HCT116 (cell line): ENCODE measurements around the gene SCGB3A1. TPM values are rescaled to one million over a fixed set of nuclear protein-coding genes. Genes with fewer than 3 reads are reported as not detected.

ENCODE experiments used
- ATAC-seq: fragments of 200-7000 bp; cut with Tn5 transposase; 2 replicates; pipeline ENCODE4 v1.9.1; 2020; ENCODE audit warnings: mild to moderate bottlenecking, moderate library complexity
- BruUV-seq: library from RNA; stranded (reverse); fragments of 400-500 nt; replicated peaks from 2 replicates; lab custom pipeline; 2021; lab: Mats Ljungman, UMichigan
- CTCF ChIA-PET: fragments of 300-600 bp; sonication (Branson Sonifier 250); formaldehyde crosslinking; loops from one replicate; lab custom pipeline; 2021; ENCODE audit warnings: antibody characterized with exemption; lab: Charles Lee
- POLR2A ChIA-PET: fragments of 300-600, 350-600 bp; sonication (Branson Sonifier 250); formaldehyde crosslinking; loops from one replicate; lab custom pipeline; 2021; ENCODE audit warnings: antibody characterized with exemption; lab: Charles Lee
- RAD21 ChIA-PET, 2 experiments: fragments of 300-600 bp; sonication (Branson Sonifier 250); formaldehyde crosslinking; loops; one replicate each; lab custom pipeline; 2023; ENCODE audit warnings: low total read pairs in 2 of 2; ENCODE audit not compliant: uncharacterized antibody in 2 of 2, unreplicated experiment in 2 of 2, low non-redundant PET in 1 of 2; lab: Charles Lee
- DNase-seq: peaks from one replicate; pipeline ENCODE4 v3.0.0-alpha.2; 2010; ENCODE audit warnings: low read depth, low spot score
- H2AFZ ChIP-seq: fragments of 200-600 bp; shearing (Covaris generic), sonication (generic); 2 replicates; pipeline ENCODE4 v1.6.1; 2017; ENCODE audit warnings: low read depth, mixed run types, mixed read lengths, antibody characterized with exemption, low read length; ENCODE audit not compliant: poor library complexity, severe bottlenecking
- H3K27ac ChIP-seq: 2 replicates; pipeline ENCODE4 v1.5.1; 2012; ENCODE audit warnings: low read depth, low read length
- H3K27me3 ChIP-seq: fragments of 200-600 bp; sonication (generic); 2 replicates; pipeline ENCODE4 v1.6.1; 2016; ENCODE audit warnings: mixed run types, low read length, mixed read lengths; ENCODE audit not compliant: insufficient read depth
- H3K36me3 ChIP-seq, 2 experiments: fragments of 200-500 bp in 1 of 2; fragments of 200-600 bp in 1 of 2; sonication (Bioruptor generic) in 1 of 2; sonication (generic) in 1 of 2; 2 replicates each; pipeline versions ENCODE4 v1.5.1 to v1.6.1; 2014 to 2016; ENCODE audit warnings: low read length in 2 of 2, inconsistent platforms in 1 of 2, mixed read lengths in 1 of 2, mixed run types in 1 of 2; ENCODE audit not compliant: insufficient read depth in 2 of 2, control insufficient read depth in 1 of 2
- H3K4me1 ChIP-seq, 2 experiments: fragments of 200-600 bp in 1 of 2; sonication (generic) in 1 of 2; 2 replicates each; pipeline versions ENCODE4 v1.5.1 to v1.6.1; 2012 to 2017; ENCODE audit warnings: low read length in 2 of 2, inconsistent platforms in 1 of 2, mild to moderate bottlenecking in 1 of 2, mixed read lengths in 1 of 2, mixed run types in 1 of 2, moderate library complexity in 1 of 2; ENCODE audit not compliant: insufficient read depth in 2 of 2, control insufficient read depth in 1 of 2
- H3K4me2 ChIP-seq: fragments of 200-600 bp; sonication (generic); 2 replicates; pipeline ENCODE4 v1.6.1; 2017; ENCODE audit warnings: mixed run types, low read length, mixed read lengths
- H3K4me3 ChIP-seq, 2 experiments: fragments of 200-600 bp in 1 of 2; sonication (generic) in 1 of 2; replicated peaks in 1 of 2; 2 replicates each; pipeline ENCODE4 v1.5.1; 2011 to 2016; ENCODE audit warnings: low read length in 2 of 2, control low read depth in 1 of 2, low read depth in 1 of 2, mild to moderate bottlenecking in 1 of 2, mixed read lengths in 1 of 2, mixed run types in 1 of 2
- H3K79me2 ChIP-seq: fragments of 200-600 bp; sonication (generic); 2 replicates; pipeline ENCODE4 v1.6.1; 2017; ENCODE audit warnings: mild to moderate bottlenecking, mixed run types, low read length, moderate library complexity, mixed read lengths; ENCODE audit not compliant: insufficient read depth
- H3K9ac ChIP-seq: fragments of 200-600 bp; sonication (generic); 2 replicates; pipeline ENCODE4 v1.6.1; 2016; ENCODE audit warnings: low read length, mixed read lengths
- H3K9me2 ChIP-seq: fragments of 200-600 bp; sonication (generic), shearing (Covaris generic); 2 replicates; pipeline ENCODE4 v1.6.1; 2017; ENCODE audit warnings: mixed run types, mild to moderate bottlenecking, moderate library complexity; ENCODE audit not compliant: insufficient read depth
- H3K9me3 ChIP-seq, 2 experiments: fragments of 200-500 bp in 1 of 2; fragments of 200-600 bp in 1 of 2; sonication (Bioruptor generic) in 1 of 2; sonication (generic) in 1 of 2; 2 replicates each; pipeline ENCODE4 v1.6.1; 2014 to 2017; ENCODE audit warnings: low read length in 2 of 2, mixed read lengths in 2 of 2, inconsistent platforms in 1 of 2, low read depth in 1 of 2, mild to moderate bottlenecking in 1 of 2, mixed run types in 1 of 2, moderate library complexity in 1 of 2; ENCODE audit not compliant: control insufficient read depth in 1 of 2, insufficient read depth in 1 of 2
- H4K20me1 ChIP-seq: fragments of 200-600 bp; sonication (generic), shearing (Covaris generic); 2 replicates; pipeline ENCODE4 v1.6.1; 2017; ENCODE audit warnings: mixed run types, mild to moderate bottlenecking, moderate library complexity; ENCODE audit not compliant: insufficient read depth
- ATF3 ChIP-seq: IDR thresholded peaks from 2 replicates; pipeline ENCODE4 v1.6.1; 2012
- EGR1 ChIP-seq: IDR thresholded peaks from 2 replicates; pipeline ENCODE4 v1.6.1; 2012; ENCODE audit warnings: low read depth
- EZH2 ChIP-seq: fragments of 200-600 bp; sonication (generic); IDR thresholded peaks from 2 replicates; pipeline ENCODE4 v1.6.1; 2017; ENCODE audit warnings: antibody characterized with exemption, mixed run types
- FOSL1 ChIP-seq: IDR thresholded peaks from 2 replicates; pipeline ENCODE4 v1.6.1; 2012; ENCODE audit warnings: low read depth
- POLR2AphosphoS5 ChIP-seq: IDR thresholded peaks from 2 replicates; pipeline ENCODE4 v1.6.1; 2011; ENCODE audit warnings: mild to moderate bottlenecking, low read depth, low read length, moderate library complexity
- SIN3A ChIP-seq: IDR thresholded peaks from 2 replicates; pipeline ENCODE4 v1.6.1; 2012; ENCODE audit warnings: low read depth
- SP1 ChIP-seq: IDR thresholded peaks from 2 replicates; pipeline ENCODE4 v1.6.1; 2012; ENCODE audit warnings: low read depth
- SRF ChIP-seq: IDR thresholded peaks from 2 replicates; pipeline ENCODE4 v1.6.1; 2012; ENCODE audit warnings: low read depth
- YY1 ChIP-seq: IDR thresholded peaks from 2 replicates; pipeline ENCODE4 v1.6.1; 2011; ENCODE audit warnings: low read length, low read depth, moderate library complexity, mild to moderate bottlenecking; ENCODE audit not compliant: insufficient replicate concordance; ENCODE audit errors: extremely low read depth
- ZBTB33 ChIP-seq: IDR thresholded peaks from 2 replicates; pipeline ENCODE4 v1.6.1; 2011; ENCODE audit warnings: mild to moderate bottlenecking, low read length, moderate library complexity; ENCODE audit not compliant: insufficient replicate concordance; ENCODE audit errors: extremely low read depth
- ZFX ChIP-seq: fragments of 450-650 bp; IDR thresholded peaks from 2 replicates; pipeline ENCODE4 v1.6.1; 2017
- ZNF274 ChIP-seq: fragments of 200-500 bp; sonication (Bioruptor generic); IDR thresholded peaks from 2 replicates; pipeline ENCODE4 v1.6.1; 2014; ENCODE audit warnings: mild to moderate bottlenecking, low read depth, low read length, inconsistent platforms
- intact Hi-C: fragments of 100-400 bp; cut with micrococcal nuclease; formaldehyde crosslinking; loops from 2 replicates; pipeline ENCODE4 v1.10.0; 2022
- total RNA-seq: library from RNA; stranded (reverse); gene quantifications from one replicate; pipeline ENCODE4 v1.2.1, GENCODE V29; 2021; ENCODE audit not compliant: unreplicated experiment

Gene SCGB3A1
- total RNA-seq, 1 experiment from 2014 or later = not detected

GRCh38 chr5:180639741-180640610 lies 48.7 kb upstream of the SCGB3A1 start (continued):
- TF ChIP-seq SP1 (no peak), ATF3 (no peak), SIN3A (no peak), EGR1 (no peak), ZNF274 (no peak), ZFX (no peak), POLR2AphosphoS5 (no peak)

- Histone ChIP-seq H3K79me2 (no peaks in the 10 kb centered on the region), H3K36me3 (no peaks in the 10 kb centered on the region), H2AFZ (no peak overlapping the region), H3K9me3 (no peaks in the 10 kb centered on the region), H3K4me3 (no peak overlapping the region), H3K27ac (no peak overlapping the region), H3K4me2 (no peak overlapping the region), H3K9ac (no peak overlapping the region), H3K4me1 (no peaks in the 10 kb centered on the region), H4K20me1 (no peaks in the 10 kb centered on the region), H3K9me2 (no peaks in the 10 kb centered on the region), H3K27me3 (no peaks in the 10 kb centered on the region)
- intact Hi-C loops = no loop called here
- BruUV-seq = no TSS peak
- ChIA-PET POLR2A (no interaction called here), CTCF (no interaction called here), RAD21 (no interaction called here)
- no peak for ATAC-seq
- no peak for DNase-seq
- no peak for TF ChIP-seq POLR2AphosphoS5
- no peak for TF ChIP-seq SRF
- TF ChIP-seq ATF3 = no peak
- no peak for TF ChIP-seq YY1
- no peak for TF ChIP-seq ZBTB33
- no peak for TF ChIP-seq ZNF274
- TF ChIP-seq FOSL1 = no peak
- no peak for TF ChIP-seq EZH2
- TF ChIP-seq SP1 = no peak
These were observed 48.0 kb upstream of the SCGB3A1 start for GRCh38 chr5:180639287-180639686.
